Measurements from ENCODE around the gene RREB1. TPM values are rescaled to one million over a fixed set of nuclear protein-coding genes. Genes with fewer than 3 reads are reported as not detected.

The RREB1 gene
- total and polyA plus RNA-seq, 2 experiments from 2014 or later = 8.5 to 25.5 TPM

- Histone ChIP-seq H4K20me1 (replicated peaks; ENCODE audit: insufficient read depth) (no peaks in the 10 kb centered on the region), H3K9me2 (ENCODE audit: insufficient read depth) (0 out of 2 replicates have a peak, but pooled peaks cover 3% of the 10 kb centered on the region), H3K4me1 (ENCODE audit: insufficient read depth) (peaks cover 10% of the 10 kb centered on the region), H2AFZ (peak overlapping the region; percentile 98), H3K4me3 (peak overlapping the region; percentile 85), H3K27ac (ENCODE audit: low read depth) (peak overlapping the region; percentile 90), H3K36me3 (ENCODE audit: insufficient read depth) (no peaks in the 10 kb centered on the region), H3K79me2 (replicated peaks; ENCODE audit: insufficient read depth) (no peaks in the 10 kb centered on the region), H3F3A (replicated peaks; ENCODE audit: low read depth) (peaks cover 8% of the 10 kb centered on the region), H3K4me2 (peak overlapping the region; percentile 99), H3K27me3 (ENCODE audit: insufficient read depth) (peaks cover 3% of the 10 kb centered on the region; the same call in 1 of the 2 replicates)
- peak overlapping the region; percentile 83 for H3K4me3 Mint-ChIP-seq
- peak overlapping the region; percentile 9 for H3K27ac Mint-ChIP-seq
- peaks cover 12% of the 10 kb centered on the region; the same call in 2 of the 3 replicates for H3K9me3 Mint-ChIP-seq
- H3K4me1 Mint-ChIP-seq = peaks cover 21% of the 10 kb centered on the region
- H3K27me3 Mint-ChIP-seq (ENCODE audit: insufficient read depth, low read depth, poor library complexity) = peaks cover 19% of the 10 kb centered on the region
- ATAC-seq = peak; percentile 97
- TF ChIP-seq STAT1 (IDR thresholded peaks at IDR 0.05; ENCODE audit: unreplicated experiment) (no peak), POLR2AphosphoS5 (IDR thresholded peaks at IDR 0.05; ENCODE audit: low read depth) (peak; percentile 83), ZNF331 (CRISPR knock-in tag; IDR thresholded peaks at IDR 0.05; ENCODE audit: low read depth) (no peak), EZH2 (IDR thresholded peaks at IDR 0.05; ENCODE audit: low read depth, unreplicated experiment) (no peak), ZNF114 (CRISPR knock-in tag; IDR thresholded peaks at IDR 0.05) (no peak)
- H3K36me3 Mint-ChIP-seq (ENCODE audit: low read depth) = peaks cover 8% of the 10 kb centered on the region
- peak; percentile 96 for DNase-seq (ENCODE audit: low spot score)
Measured at GRCh38 chr6:7261032-7261841, 153.5 kb downstream of the RREB1 start.

GRCh38 chr6:7261852-7262461 is 154.2 kb downstream of the RREB1 start:
- Histone ChIP-seq H3K4me2 (peak overlapping the region; percentile 99), H3K27me3 (ENCODE audit: insufficient read depth) (peaks cover 3% of the 10 kb centered on the region; the same call in 1 of the 2 replicates), H3K4me3 (peak overlapping the region; percentile 85), H3K27ac (ENCODE audit: low read depth) (peak overlapping the region; percentile 67; the same call in 1 of the 2 replicates), H3K9me2 (ENCODE audit: insufficient read depth) (0 out of 2 replicates have a peak, but pooled peaks cover 3% of the 10 kb centered on the region), H3K36me3 (ENCODE audit: insufficient read depth) (no peaks in the 10 kb centered on the region), H2AFZ (peak overlapping the region; percentile 93), H3K79me2 (replicated peaks; ENCODE audit: insufficient read depth) (no peaks in the 10 kb centered on the region), H3K4me1 (ENCODE audit: insufficient read depth) (peaks cover 10% of the 10 kb centered on the region), H3F3A (replicated peaks; ENCODE audit: low read depth) (peaks cover 8% of the 10 kb centered on the region), H4K20me1 (replicated peaks; ENCODE audit: insufficient read depth) (no peaks in the 10 kb centered on the region)
- Mint-ChIP-seq H3K27me3 (ENCODE audit: insufficient read depth, low read depth, poor library complexity) (peaks cover 19% of the 10 kb centered on the region), H3K4me3 (peak overlapping the region; percentile 83), H3K9me3 (peaks cover 6% of the 10 kb centered on the region; the same call in 1 of the 3 replicates), H3K4me1 (peaks cover 21% of the 10 kb centered on the region), H3K27ac (peak overlapping the region; percentile 83), H3K36me3 (ENCODE audit: low read depth) (peaks cover 3% of the 10 kb centered on the region)
- peak; percentile 88 for DNase-seq (ENCODE audit: low spot score)
- ATAC-seq = peak; percentile 54
- TF ChIP-seq, protein P1, sequence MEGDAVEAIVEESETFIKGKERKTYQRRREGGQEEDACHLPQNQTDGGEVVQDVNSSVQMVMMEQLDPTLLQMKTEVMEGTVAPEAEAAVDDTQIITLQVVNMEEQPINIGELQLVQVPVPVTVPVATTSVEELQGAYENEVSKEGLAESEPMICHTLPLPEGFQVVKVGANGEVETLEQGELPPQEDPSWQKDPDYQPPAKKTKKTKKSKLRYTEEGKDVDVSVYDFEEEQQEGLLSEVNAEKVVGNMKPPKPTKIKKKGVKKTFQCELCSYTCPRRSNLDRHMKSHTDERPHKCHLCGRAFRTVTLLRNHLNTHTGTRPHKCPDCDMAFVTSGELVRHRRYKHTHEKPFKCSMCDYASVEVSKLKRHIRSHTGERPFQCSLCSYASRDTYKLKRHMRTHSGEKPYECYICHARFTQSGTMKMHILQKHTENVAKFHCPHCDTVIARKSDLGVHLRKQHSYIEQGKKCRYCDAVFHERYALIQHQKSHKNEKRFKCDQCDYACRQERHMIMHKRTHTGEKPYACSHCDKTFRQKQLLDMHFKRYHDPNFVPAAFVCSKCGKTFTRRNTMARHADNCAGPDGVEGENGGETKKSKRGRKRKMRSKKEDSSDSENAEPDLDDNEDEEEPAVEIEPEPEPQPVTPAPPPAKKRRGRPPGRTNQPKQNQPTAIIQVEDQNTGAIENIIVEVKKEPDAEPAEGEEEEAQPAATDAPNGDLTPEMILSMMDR (conservative IDR thresholded peaks at IDR 0.05; ENCODE audit: low read depth in 2 of 2) = no peak
- TF ChIP-seq ETS1 (IDR thresholded peaks at IDR 0.05) (no peak), POLR2AphosphoS5 (IDR thresholded peaks at IDR 0.05; ENCODE audit: low read depth) (no peak; the same call in 1 of the 2 replicates), JUNB (IDR thresholded peaks at IDR 0.05; ENCODE audit: unreplicated experiment) (no peak), STAT1 (IDR thresholded peaks at IDR 0.05; ENCODE audit: unreplicated experiment) (no peak), ZNF331 (CRISPR knock-in tag; IDR thresholded peaks at IDR 0.05; ENCODE audit: low read depth) (no peak), REST (IDR thresholded peaks at IDR 0.05; ENCODE audit: unreplicated experiment) (no peak), ZNF114 (CRISPR knock-in tag; IDR thresholded peaks at IDR 0.05) (no peak), EZH2 (IDR thresholded peaks at IDR 0.05; ENCODE audit: low read depth, unreplicated experiment) (no peak)

Data from GM23338 (cell line).